PFSK-1 (cell line): ENCODE data around the gene CUL7.

Experiments
- FOXP2 ChIP-seq: optimal IDR thresholded peaks from 2 replicates; pipeline ENCODE3; 2011; ENCODE audit warnings: borderline replicate concordance, control low read depth, inconsistent platforms; ENCODE audit not compliant: insufficient read depth; ENCODE audit errors: extremely low read length, extremely low read depth
- POLR2AphosphoS5 ChIP-seq: IDR thresholded peaks from 2 replicates; pipeline ENCODE4 v1.6.1; 2012; ENCODE audit warnings: low read depth, mild to moderate bottlenecking, control low read depth, low read length, moderate library complexity

DNA sequence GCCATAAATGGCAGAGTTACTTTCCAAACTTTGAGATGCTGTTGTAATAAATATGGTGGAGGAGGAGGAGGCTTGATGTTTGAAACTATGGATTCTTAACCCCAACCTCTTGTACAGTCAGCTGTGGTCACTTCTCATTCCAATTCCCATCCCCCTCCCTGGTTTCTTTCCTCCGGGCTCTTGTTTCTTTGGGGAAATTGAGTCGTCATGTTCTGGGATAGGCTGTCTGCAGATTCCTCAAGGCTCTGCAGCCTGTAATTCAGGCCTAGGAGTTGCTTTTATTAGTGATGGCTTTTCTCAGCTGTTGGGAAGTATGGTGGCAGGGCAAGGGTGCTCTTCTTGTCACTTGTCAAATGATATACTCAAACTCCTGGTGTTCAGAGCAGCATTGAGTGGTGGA lies 25.0 kb upstream of the CUL7 start:
- TF ChIP-seq FOXP2 (no peak), POLR2AphosphoS5 (no peak)
